ENCODE data around the gene PTGER3.

- TF ChIP-seq CTCF (IDR thresholded peaks at IDR 0.05) (no peak), POLR2A (IDR thresholded peaks at IDR 0.05) (no peak)
Measured at GRCh38 chr1:71053758-71054157, 6.1 kb upstream of the PTGER3 start.
